SW480 (cell line): ENCODE results near the gene PRCC.

ENCODE experiments used
- DNase-seq: peaks from one replicate; pipeline ENCODE4 v3.0.0-alpha.2; 2016; ENCODE audit warnings: low spot score

Gene PRCC

DNA sequence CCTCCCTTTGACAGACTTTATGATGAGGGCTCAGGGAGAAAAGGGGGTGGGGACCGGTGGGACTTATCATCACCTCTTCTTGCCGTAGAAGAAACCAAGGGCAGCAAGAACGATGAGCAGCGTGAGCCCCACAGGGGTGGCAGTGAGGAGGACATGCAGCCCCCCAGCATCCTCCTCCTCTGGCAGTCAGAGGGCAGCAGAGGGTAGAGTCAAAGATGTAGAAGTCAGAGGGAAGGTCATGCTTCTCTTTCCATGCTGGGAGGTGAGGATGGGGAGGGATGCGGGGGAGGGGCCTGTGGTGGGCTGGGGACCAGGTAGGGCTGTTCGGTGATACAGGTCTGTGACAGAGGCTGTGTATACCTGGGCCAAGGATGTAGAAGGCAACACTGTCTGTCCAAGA lies 76.8 kb downstream of the PRCC start:
- no peak for DNase-seq

DNA sequence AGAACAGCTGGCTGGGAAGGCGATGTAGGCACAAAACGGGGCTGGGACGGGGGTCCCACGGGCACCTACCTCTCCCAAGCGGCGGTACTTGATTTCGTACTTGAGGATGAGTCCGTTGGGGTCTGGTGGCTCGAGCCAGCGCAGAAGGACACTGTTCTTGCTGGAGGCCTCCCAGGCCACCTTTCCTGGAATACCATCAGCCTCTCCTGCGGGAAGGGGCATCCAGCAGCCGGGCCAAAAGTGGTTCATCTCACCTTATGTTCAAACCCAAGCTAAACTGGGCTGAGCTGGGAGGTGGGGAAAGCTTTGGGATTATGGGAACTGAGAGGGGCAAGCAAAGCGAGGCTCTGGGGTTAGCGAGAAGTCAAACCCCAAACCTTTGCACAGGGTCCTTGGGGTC lies 77.3 kb downstream of the PRCC start:
- DNase-seq = no peak

DNA sequence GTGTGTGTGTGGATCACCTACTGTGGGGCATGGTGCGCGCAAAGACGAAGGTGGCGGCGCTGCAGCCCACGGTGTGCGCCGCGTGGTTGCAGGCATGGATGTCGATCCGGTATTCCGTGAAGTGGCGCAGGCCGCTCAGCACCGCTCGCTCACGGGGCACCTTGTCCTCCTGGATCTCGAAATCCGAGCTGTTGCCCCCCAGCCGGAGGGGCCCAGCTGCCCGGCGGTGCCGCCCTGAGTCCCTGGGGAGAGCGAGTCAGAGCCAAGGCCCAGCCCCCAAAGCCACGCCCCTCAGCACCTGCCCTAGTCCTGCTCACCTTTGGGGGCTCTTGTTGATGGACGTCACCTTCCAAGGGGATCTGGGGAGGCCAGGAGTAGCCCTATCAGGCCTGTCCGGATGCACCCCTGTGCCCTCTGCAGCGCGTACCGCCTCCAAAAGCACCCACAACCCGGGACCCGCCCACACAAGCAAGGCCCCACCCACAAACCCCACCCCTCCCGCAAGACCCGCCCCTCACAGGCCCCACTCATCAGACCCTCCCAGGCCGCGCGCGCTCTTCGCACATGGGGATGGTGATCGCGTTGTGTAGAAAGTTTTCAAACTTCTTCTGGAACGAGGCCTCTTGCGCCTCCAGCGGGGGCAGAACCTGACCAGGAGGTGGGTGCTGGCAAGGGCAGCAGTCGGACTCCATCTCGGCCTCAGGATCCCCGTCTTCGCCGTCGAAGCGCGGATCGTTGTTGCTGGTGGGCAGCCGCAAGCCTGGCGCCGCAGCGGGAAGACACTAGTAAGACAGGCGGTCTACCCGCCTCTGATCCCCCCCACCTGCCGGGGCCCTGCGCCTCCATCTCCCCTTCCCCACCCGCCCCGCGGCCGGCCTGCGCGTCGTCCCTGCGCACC lies 78.0 kb downstream of the PRCC start:
- no peak for DNase-seq

DNA sequence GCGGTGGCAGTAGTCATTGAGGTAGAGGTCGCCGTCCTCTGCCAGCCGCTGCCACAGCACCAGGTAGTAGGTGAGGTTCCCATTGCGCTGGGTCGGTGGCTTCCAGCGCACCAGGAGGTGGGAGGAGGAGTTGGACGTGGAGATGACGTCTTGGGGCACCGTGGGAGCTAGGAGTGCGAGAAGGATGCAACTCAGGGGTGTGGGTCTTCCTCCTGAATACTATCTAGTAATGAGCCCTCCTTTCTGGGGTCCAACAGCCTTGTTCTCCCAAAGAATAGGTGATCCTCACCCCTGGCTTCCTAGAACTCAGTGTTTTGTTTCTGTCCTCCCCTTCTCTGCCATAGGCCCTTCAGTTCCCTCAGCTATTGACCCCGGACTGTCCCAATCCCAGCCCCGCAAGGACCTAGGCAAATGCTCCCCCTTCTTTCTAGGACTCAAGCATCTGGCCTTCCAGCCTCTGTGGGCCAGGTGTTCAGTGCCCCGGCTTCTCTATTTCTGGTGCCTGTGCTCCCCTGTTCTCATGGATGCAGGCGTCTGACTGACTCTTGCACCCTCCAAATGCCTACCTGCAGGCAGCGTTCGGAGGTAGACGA lies 78.7 kb downstream of the PRCC start:
- DNase-seq = no peak

DNA sequence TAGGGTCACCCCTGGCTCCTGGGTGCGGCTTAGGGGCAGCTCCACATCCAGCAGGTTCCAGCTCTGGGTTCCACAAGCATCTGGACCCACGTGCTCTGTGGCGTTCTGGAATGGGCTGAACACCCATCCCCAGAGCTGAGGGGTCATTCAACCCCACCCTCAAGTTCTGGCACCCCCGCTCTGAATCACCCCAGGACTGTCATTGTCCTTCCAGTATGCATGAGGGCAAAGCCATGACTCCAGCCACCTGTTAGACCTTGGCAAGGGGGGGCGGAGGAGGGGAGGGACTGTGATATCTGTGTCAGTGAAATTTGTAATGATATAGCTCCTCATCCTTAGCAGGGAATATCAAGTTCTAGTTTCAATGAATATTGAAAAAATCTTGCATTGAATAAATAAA lies 79.3 kb downstream of the PRCC start:
- no peak for DNase-seq

DNA sequence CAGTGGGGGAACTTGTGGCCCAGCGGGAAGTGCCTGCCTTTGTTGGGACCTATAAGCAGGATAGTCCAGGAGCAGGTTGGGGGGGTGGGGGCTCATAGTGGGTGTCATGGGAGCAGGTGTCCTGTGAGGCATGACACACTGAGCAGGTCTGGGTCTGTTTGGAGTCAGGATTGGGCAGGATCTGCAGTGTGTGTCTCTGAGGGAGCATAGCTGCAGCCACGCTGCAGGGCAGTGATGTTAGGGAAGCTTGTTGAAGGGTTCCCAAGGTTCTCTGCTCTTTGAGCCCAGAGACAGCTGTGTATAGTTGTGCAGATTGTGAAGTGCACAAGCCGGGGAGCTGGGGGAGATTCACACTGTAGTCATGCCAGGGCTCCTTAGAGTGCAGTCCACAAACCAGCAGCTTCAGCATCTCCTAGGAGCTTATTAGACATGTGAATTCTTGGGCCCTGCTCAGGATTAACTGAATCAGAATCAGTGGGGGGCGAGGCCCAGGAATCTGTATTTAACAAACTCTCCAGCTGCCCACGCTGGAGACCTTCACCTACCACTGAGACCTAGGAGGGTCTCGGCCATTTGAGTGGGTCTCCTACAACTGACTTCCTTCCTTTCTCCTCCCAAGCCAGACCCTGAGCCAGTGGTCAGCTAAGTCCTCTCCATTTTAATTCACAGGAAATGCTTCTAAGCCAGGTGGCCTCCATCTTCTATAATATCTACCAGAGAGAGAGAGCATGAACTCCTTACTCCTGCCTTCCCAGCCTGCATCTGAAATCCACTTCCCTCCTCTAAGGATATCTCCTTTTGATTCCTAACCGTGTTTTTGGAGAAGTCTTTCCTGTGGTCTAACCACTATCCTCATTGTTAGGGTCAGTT lies 80.5 kb downstream of the PRCC start:
- DNase-seq = no peak

DNA sequence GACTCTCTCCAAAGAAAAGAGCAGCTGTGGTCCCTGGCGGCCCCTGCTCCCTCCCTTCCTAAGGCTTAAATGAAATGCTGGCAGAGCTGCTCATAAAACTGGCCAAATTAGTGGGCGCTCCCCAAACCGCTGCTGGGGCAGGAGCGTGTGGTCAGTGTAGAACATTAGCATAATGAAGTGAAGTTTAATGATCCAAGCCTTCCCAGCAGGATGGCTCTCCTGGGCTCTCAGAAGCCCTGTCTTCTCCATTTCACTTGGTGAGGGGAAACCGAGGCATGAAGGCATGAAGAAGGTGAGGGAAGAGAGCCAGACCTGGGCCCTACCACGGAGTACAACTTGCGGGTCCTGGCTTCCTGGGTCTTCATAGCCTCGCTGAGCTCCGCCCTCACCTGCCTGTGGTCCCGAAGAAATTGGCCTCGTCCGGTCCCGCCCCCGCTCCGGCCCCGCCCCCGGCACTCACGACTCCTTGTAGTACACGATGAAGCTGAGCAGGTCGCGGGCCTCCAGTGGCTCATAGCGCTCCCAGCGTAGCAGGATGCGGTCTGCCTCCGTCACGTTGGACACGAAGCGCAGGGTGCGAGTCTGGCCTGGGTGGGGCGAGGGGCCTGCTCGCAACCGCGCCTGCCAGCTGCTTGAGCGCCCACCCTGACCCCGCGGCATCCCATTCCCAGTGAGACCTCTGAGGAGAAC lies 81.3 kb downstream of the PRCC start:
- no peak for DNase-seq

DNA sequence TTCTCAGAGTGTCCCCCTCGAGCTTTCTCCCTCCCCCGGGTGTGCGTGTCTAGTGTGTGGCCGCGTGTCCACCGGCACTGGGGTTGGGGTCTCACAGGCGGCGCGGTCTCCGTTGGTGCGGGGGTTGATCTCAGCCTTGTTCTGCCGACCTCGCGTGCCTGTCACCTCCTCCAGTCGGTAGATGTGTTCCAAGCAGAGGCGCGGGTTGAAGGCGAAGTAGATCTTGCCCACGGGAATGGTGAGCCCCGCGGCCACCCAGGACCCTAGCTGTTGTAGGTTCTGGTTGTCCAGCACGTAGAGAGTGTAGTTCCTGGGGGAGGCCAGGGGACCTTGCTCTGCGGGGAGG lies 81.8 kb downstream of the PRCC start:
- no peak for DNase-seq
